Measurements from ENCODE around the gene RPL39. TPM values are rescaled to one million over a fixed set of nuclear protein-coding genes. Genes with fewer than 3 reads are reported as not detected.
"Not testable (repeated sequence)": the region's sequence is repeated elsewhere in the genome, so short reads cannot be mapped to it uniquely, and the experiment has no call there.

RPL39 gene
- 1,000 to 10,000 TPM; 1,738 to 4,612 (median 3,853) TPM for total RNA-seq

- DNase-seq (ENCODE audit: low spot score in 2 of 2), result peak; percentile 86 to 89
- peaks cover 27% of the 10 kb centered on the region for H3K4me1 ChIP-seq
- H3K27ac ChIP-seq, result peak within 1 kb of the TSS; percentile 93
- H3K4me3 ChIP-seq, result peak within 1 kb of the TSS; percentile 68
- no peaks in the 10 kb centered on the region for H3K9me3 ChIP-seq
- no peak for TF ChIP-seq EP300 (IDR thresholded peaks at IDR 0.05)
- TF ChIP-seq POLR2AphosphoS5 (IDR thresholded peaks at IDR 0.05), result peak; percentile 53 to 82 (median 75)
- TF ChIP-seq POLR2A (IDR thresholded peaks at IDR 0.05), result peak; percentile 47 to 59
- TF ChIP-seq CTCF (IDR thresholded peaks at IDR 0.05), result no peak
- peaks cover 2% of the 10 kb centered on the region for H3K36me3 ChIP-seq
- WGBS, result 39% methylated on average over 49 of the region's 58 CpGs
- no peaks in the 10 kb centered on the region for H3K27me3 ChIP-seq
Measured at GRCh38 chrX:119791437-119792231, at the start of gene RPL39. RPL39 (minus strand) TSS chrX:119791630; CDS start chrX:119791576, 54 bp downstream.

GRCh38 chrX:119833905-119834304 lies 42.5 kb upstream of the RPL39 start:
- no peak for DNase-seq (ENCODE audit: low spot score in 2 of 2)
- no peaks in the 10 kb centered on the region for H3K9me3 ChIP-seq
- H3K36me3 ChIP-seq, result peaks cover 55% of the 10 kb centered on the region
- H3K27me3 ChIP-seq, result no peaks in the 10 kb centered on the region
- 73% methylated on average over 3 of the region's 3 CpGs for WGBS
- no peak overlapping the region for H3K4me3 ChIP-seq
- H3K27ac ChIP-seq, result no peak overlapping the region
- no peaks in the 10 kb centered on the region for H3K4me1 ChIP-seq
- no peak for TF ChIP-seq POLR2AphosphoS5 (IDR thresholded peaks at IDR 0.05)
- no peak for TF ChIP-seq CTCF (IDR thresholded peaks at IDR 0.05)
- TF ChIP-seq EP300 (IDR thresholded peaks at IDR 0.05), result no peak
- TF ChIP-seq POLR2A (IDR thresholded peaks at IDR 0.05), result no peak

- Histone ChIP-seq H3K4me1 (no peaks in the 10 kb centered on the region), H3K27ac (no peak overlapping the region), H3K9me3 (no peaks in the 10 kb centered on the region), H3K36me3 (peaks cover 25% of the 10 kb centered on the region), H3K4me3 (no peak overlapping the region), H3K27me3 (no peaks in the 10 kb centered on the region)
- 94% methylated on average over 5 of the region's 5 CpGs for WGBS
- no peak for TF ChIP-seq CTCF (IDR thresholded peaks at IDR 0.05)
- TF ChIP-seq POLR2A (IDR thresholded peaks at IDR 0.05), result no peak
- no peak for TF ChIP-seq POLR2AphosphoS5 (IDR thresholded peaks at IDR 0.05)
- TF ChIP-seq EP300 (IDR thresholded peaks at IDR 0.05), result no peak
- no peak for DNase-seq (ENCODE audit: low spot score in 2 of 2)
Measured at GRCh38 chrX:119828446-119828845, 37.0 kb upstream of the RPL39 start.

DNA sequence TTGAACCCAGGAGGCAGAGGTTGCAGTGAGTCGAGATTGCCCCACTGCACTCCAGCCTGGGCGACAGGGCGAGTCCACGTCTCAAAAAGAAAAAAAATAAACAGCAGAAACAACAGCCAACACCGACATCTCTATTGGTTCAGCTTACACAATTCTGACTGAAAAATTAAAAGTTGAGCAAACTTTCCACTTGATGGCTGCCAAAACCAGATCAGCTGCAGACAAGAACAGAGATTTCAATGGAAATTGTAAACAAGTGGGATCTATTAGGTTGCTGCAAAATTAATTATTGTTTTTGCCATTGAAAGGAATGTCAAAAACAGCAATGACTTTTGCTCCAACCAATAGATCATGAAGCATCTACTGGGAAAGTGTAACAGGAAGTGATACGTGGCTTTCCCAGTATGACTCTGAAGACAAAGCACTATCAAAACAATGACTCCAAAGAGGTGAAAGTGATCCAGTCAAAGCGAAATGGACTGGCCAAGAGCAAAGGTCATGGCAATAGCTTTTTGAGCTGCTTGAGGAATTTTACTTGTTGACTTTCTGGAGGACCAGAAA lies 35.0 kb upstream of the RPL39 start:
- 68% methylated on average over 7 of the region's 7 CpGs for WGBS
- Histone ChIP-seq H3K27me3 (no peaks in the 10 kb centered on the region), H3K4me3 (no peak overlapping the region), H3K4me1 (no peaks in the 10 kb centered on the region), H3K27ac (peak overlapping the region; percentile 34), H3K36me3 (peaks cover 8% of the 10 kb centered on the region), H3K9me3 (no peaks in the 10 kb centered on the region)
- DNase-seq (ENCODE audit: low spot score in 2 of 2), result no peak
- no peak for TF ChIP-seq CTCF (IDR thresholded peaks at IDR 0.05)
- TF ChIP-seq POLR2AphosphoS5 (IDR thresholded peaks at IDR 0.05), result peak in 1 of 3 donors; percentile 19
- TF ChIP-seq POLR2A (IDR thresholded peaks at IDR 0.05), result no peak
- TF ChIP-seq EP300 (IDR thresholded peaks at IDR 0.05), result no peak

- H3K27ac ChIP-seq; H3K9me3 ChIP-seq; H3K27me3 ChIP-seq; H3K4me1 ChIP-seq; H3K36me3 ChIP-seq; DNase-seq (ENCODE audit: low spot score in 2 of 2); H3K4me3 ChIP-seq: not testable (repeated sequence)
- WGBS, result 55% methylated on average over 2 of the region's 5 CpGs
Measured at GRCh38 chrX:119824221-119824620, 32.8 kb upstream of the RPL39 start.

DNA sequence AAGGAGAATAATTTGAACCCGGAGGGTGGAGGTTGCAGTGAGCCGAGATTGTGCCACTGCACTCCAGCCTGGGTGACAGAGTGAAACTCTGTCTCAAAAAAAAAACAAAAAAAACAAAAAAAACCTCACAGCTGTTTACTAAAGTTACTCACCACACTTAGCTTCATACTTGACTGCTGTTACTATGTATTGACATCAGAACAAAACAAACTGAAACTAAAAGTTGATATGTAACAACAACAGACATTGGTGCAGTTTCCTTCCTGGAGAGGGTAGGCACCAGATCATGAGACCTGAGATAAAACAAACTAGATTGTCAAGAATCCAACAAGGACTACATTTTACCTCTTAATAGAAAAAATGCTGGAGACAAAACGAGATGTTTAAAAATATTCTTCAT lies 30.3 kb upstream of the RPL39 start:
- H3K27ac ChIP-seq; H3K4me1 ChIP-seq; H3K4me3 ChIP-seq; DNase-seq (ENCODE audit: low spot score in 2 of 2); H3K27me3 ChIP-seq; H3K9me3 ChIP-seq; H3K36me3 ChIP-seq: not testable (repeated sequence)
- WGBS, result 60% methylated on average over 3 of the region's 3 CpGs

Measured in suprapubic skin (tissue), 4 donors.